GM13976 (cell line): ENCODE measurements around the gene COL4A1.
"Not testable (repeated sequence)": the region's sequence is repeated elsewhere in the genome, so short reads cannot be mapped to it uniquely, and the experiment has no call there.

ENCODE experiments used
- DNase-seq: peaks from one replicate; pipeline ENCODE4 v3.0.0; 2012; ENCODE audit warnings: low spot score
- in situ Hi-C: fragments of 300-500 bp; cut with MboI; formaldehyde crosslinking; loops from one replicate; pipeline ENCODE4 v1.12.0; 2022; ENCODE audit warnings: low sequenced_read_pairs, mixed read lengths, inconsistent platforms; ENCODE audit not compliant: unreplicated experiment
- TF ChIP-seq, protein P1 (sequence below): IDR thresholded peaks from 2 replicates; pipeline ENCODE4 v1.5.1; 2012; ENCODE audit warnings: borderline replicate concordance, mild to moderate bottlenecking; ENCODE audit not compliant: insufficient read depth; ENCODE audit errors: extremely low read depth, missing control alignments, control extremely low read depth

The COL4A1 gene

DNA sequence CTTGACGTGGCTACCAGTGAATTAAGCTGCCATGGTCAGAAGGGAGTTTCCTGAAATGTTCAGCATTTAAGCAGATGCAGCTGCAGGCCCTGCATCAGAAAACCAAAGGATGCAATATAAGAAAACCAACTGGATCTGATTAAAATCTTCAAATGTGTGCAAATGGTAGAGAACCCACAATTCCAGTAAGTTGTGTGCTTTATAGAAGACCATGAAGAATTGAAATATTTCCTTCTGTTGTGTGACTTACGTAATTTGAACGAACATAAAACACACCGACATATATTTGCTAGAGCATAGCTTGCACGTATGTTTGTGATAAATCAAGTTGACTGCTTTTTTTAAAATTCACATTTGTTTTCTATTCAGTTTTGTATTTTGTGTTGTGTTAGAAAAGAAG is 191.4 kb downstream of the COL4A1 start:
- in situ Hi-C loops: loop anchor here (25.0 kb wide), 1 partner anchor 1153 kb away; no protein-coding TSS in a partner anchor
- TF ChIP-seq, protein P1, sequence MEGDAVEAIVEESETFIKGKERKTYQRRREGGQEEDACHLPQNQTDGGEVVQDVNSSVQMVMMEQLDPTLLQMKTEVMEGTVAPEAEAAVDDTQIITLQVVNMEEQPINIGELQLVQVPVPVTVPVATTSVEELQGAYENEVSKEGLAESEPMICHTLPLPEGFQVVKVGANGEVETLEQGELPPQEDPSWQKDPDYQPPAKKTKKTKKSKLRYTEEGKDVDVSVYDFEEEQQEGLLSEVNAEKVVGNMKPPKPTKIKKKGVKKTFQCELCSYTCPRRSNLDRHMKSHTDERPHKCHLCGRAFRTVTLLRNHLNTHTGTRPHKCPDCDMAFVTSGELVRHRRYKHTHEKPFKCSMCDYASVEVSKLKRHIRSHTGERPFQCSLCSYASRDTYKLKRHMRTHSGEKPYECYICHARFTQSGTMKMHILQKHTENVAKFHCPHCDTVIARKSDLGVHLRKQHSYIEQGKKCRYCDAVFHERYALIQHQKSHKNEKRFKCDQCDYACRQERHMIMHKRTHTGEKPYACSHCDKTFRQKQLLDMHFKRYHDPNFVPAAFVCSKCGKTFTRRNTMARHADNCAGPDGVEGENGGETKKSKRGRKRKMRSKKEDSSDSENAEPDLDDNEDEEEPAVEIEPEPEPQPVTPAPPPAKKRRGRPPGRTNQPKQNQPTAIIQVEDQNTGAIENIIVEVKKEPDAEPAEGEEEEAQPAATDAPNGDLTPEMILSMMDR: no peak

DNA sequence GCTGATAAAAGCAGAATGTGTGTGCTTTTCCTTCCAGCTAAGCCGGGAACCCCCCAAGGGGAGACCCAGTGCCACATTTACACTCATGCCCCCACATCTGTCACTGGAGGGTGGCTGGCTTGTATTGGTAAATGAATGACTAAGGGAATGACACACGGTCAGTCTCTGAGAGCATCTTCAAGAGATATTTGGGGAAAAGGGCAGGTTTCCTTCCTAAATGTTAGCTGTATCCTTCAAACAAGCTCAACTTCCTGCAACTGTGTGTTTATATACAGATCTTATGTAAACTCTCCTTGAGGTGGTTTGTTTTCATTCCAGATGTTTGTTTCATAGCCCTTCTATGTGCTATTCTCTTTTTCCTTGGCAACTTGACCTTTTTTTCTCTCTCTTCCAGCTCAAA is 192.6 kb downstream of the COL4A1 start:
- in situ Hi-C loops: loop anchor here (25.0 kb wide), 1 partner anchor 1152 kb away; no protein-coding TSS in a partner anchor
- no peak for DNase-seq
- TF ChIP-seq, protein P1: no peak

More for the DNA sequence above, 191.4 kb downstream of the COL4A1 start:
- no peak for DNase-seq

DNA sequence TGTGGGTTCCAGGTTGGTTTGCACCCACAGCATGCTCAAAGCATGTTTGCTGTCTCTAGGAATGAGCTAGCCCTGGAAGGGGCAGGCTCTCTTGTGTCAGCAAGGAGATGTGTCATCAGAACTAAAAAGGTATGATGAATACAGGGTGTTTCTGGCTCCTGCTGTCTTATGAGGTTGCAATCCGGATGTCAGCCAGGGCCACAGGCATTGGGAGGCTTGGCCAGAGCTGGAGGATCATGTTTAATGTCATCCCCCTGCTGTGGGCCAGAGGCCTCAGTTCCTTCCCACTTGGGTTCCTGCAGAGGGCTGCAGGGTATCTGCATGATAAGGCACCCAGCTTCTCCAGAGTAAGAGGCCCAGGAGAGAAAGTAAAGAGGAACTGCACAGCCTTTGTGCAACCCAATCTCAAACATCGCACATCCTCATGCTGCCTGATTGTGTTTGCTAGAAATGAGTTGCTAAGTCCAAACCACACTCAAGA is 193.6 kb downstream of the COL4A1 start:
- no peak for DNase-seq
- TF ChIP-seq, protein P1: no peak
- in situ Hi-C loops: loop anchor here (25.0 kb wide), 1 partner anchor 1151 kb away; no protein-coding TSS in a partner anchor

DNA sequence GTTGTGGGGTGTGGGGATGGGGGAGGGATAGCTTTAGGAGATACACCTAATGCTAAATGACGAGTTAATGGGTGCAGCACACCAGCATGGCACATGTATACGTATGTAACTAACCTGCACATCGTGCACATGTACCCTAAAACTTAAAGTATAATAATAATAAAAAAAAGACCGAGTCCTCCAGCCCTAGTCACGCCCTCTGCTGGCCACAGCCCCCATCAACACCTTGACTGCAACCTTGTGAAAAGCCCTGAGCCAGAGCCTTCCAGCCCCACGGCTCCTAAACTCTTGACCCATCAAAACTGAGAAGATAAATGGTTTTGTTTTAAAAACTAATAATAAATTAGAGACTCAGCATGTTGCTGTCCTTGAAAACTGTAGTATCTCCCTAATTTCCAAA is 194.6 kb downstream of the COL4A1 start:
- not testable (repeated sequence) for DNase-seq
- in situ Hi-C loops: loop anchor here (25.0 kb wide), 1 partner anchor 1150 kb away; no protein-coding TSS in a partner anchor

DNA sequence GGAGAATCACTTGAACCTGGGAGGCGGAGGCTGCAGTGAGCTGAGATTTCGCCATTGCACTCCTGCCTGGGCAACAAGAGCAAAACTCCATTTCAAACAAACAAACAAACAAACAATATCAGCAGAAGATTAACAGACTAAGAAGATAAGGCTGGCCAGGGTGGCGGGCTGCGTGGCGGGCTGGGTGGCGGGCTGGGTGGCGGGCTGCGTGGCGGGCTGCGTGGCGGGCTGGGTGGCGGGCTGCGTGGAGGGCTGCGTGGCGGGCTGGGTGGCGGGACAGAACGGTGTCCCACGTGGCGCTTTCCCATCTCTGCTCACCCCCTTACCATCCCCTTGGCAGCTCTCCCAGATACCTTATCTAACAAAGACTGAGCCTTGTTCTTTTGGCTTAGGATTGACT is 196.2 kb downstream of the COL4A1 start:
- TF ChIP-seq, protein P1: no peak
- DNase-seq: no peak
- in situ Hi-C loops: loop anchor here (25.0 kb wide), 1 partner anchor 1148 kb away; no protein-coding TSS in a partner anchor

DNA sequence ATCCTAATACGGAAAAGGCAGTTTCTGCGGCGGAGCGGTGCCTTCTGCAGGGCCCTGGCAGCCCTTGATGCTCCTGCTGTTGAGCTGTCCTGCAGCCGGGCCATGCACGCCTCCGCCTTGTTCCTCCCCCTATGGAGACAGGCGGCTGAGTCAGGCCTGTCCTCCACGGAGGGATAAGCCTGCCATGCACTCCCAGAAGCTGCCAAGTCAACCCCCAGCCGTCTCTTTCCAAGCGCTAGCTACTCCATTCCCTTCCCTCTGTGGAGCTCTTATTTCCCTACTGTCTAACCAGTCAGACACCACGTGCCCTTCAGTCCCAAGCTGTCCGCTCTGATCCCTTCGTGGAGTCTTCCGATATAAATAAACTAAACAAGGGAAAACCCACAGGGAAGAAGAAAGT is 197.0 kb downstream of the COL4A1 start:
- in situ Hi-C loops: loop anchor here (25.0 kb wide), 1 partner anchor 1148 kb away; no protein-coding TSS in a partner anchor
- TF ChIP-seq, protein P1: no peak
- no peak for DNase-seq

DNA sequence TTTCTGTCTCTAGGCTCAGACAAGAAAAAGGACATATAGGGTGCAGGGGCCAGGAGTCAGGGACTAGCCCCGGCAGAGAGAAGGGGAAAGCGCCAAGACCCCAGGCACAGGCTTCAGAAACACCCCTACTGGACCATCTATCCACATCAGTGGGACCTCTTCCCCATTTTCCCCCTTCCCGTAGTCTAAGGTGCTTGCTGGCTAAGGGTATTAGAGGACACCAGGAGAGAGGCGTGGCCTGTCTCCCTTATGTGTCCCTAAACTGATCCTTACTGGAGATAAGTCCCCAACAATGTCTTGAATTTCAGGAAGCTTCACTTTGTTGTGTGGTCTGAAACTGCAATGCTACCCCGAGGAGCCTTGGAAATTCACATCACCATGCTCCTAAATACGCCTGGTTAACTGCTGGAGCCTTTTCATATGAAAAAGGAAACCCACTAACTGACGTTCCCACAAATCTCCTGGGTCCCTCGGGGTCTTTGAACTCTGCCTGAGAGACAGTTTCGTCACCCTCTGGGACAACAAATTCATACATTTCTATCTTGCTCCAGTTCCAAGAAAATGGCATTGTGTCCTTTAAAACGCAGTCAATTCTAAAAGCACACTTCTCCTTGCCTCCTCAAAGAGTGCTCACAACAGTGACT is 197.7 kb downstream of the COL4A1 start:
- in situ Hi-C loops: loop anchor here (25.0 kb wide), 1 partner anchor 1147 kb away; no protein-coding TSS in a partner anchor
- TF ChIP-seq, protein P1: no peak
- DNase-seq: no peak
